ENCODE data around the gene POLK.

- TF ChIP-seq CTCF (IDR thresholded peaks at IDR 0.05; ENCODE audit: insufficient read depth, low read depth, low read length) (peak; percentile 22), EZH2 (IDR thresholded peaks at IDR 0.05; ENCODE audit: insufficient read depth, low read length) (no peak)
Measured at GRCh38 chr5:75584641-75585040, 73.0 kb downstream of the POLK start.

All from astrocyte (in vitro differentiated cells and primary cell).